Skeletal muscle cell (primary cell): Measurements from ENCODE around the gene WDR91.
"Not testable (repeated sequence)": the region's sequence is repeated elsewhere in the genome, so short reads cannot be mapped to it uniquely, and the experiment has no call there.

Source experiments
- DNase-seq: peaks from one replicate; pipeline ENCODE4 v3.0.0-alpha.2; 2010; ENCODE audit warnings: low read depth
- H3K4me3 ChIP-seq: 2 replicates; pipeline ENCODE4 v1.5.1; 2011; ENCODE audit warnings: low read depth, mild to moderate bottlenecking, control low read depth, low read length, moderate library complexity

WDR91 gene

DNA sequence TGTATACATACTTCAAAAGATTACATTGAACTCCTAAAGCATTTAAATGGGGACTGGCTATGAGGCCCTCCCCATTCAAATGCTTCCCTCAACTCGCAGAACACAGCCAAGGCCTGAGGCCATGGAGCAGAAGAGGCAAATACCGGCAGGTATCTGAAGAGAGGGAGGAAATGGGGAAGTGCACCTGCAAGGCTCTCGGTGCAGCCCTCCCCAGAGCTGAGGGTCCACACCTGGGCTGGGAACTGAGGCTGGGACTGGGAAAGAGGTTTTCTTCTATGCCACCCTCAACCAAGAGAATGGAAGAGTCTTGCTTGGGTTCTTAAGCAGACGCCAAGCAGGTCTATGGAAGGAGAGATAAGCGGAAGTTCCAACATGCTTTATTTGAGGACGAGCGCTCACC is 27.8 kb downstream of the WDR91 start:
- no peak overlapping the region for H3K4me3 ChIP-seq
- no peak for DNase-seq

DNA sequence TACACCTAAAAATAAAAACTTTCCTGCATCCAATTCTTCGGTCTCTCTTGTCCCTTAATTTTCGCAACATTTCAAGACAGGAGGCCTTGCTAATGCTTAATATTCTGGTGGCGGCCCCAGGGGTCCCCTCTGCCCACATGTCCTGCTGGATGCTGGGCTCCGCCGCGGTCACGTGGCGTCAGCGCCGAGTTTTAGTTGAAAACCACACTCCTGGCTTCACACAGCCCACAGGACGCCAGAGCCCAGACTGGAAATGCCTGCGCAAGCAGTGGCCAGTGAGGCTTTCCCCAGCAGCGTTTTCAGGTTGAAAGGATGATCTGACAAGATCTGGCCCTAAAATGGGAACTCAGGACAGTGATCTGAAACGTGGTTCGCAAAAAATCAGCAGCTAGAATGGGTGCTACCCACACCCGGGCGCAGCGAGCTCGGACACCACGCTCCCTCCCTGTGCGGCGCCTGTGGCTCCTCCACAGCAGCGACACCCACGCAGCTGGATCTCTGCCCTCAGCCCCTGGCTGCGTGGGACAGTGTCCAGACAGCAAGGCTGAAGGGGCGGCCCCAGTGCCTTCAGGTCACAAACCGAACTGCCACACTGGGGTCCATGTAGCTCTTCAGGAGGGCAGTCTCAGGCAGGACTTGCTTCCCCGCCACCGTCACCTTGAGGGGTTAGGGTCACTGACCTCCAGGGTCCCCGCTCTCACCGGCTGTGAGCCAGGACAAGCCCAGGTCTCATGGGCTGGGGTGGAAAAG is 29.2 kb downstream of the WDR91 start:
- no peak overlapping the region for H3K4me3 ChIP-seq
- no peak for DNase-seq

DNA sequence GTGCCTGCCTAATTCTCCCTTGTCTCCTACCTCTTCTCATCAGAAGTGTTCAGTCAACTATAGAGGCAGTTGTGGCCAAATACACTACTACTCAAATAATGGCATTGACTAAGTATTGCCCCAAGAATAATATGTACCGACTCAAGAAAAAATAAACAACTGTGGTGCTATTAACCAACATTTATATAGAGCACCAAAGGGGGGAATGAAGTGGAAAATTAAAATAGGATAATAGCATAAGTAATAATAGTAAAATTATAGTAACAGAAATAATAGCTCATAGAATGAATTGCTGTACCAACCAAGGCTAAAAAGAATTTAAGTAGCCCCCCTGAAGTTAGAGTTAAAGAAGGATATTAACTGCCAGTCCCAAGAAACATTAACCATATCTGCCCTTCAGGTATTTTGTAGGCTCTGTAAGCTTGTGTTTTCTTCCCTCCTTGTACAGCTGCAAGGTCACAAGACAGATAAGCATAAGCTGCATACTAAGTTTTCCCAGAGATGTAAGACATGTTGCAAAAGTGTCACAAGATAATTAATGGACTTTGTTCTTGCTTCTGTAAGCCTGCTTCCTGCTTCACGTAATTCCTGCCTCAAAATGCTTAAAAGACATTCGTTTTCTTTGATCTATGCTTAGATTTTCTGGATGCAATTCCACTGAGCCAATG is 29.9 kb downstream of the WDR91 start:
- H3K4me3 ChIP-seq, result no peak overlapping the region
- no peak for DNase-seq

DNA sequence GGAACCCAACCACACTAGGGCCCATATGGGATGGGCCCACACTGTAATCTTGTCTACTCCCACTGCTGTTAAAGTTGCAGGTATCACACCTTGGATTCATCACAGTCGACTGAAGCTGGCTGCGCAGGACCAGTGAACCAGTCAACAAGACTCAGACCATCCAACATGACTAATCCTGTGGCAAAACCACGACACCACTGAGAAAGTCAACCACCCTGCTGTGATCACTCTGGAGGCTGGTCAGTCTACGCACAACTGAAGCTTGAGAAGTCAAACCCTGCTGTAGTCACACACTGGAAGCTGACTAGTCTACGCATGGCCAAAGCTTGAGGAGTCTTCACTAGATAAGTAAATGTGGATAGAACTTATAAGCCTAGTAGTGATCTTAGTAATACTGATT is 31.2 kb downstream of the WDR91 start:
- no peak overlapping the region for H3K4me3 ChIP-seq
- DNase-seq, result no peak

- no peak overlapping the region for H3K4me3 ChIP-seq
- no peak for DNase-seq
Observed at GRCh38 chr7:135179321-135179925, 31.9 kb downstream of the WDR91 start.

DNA sequence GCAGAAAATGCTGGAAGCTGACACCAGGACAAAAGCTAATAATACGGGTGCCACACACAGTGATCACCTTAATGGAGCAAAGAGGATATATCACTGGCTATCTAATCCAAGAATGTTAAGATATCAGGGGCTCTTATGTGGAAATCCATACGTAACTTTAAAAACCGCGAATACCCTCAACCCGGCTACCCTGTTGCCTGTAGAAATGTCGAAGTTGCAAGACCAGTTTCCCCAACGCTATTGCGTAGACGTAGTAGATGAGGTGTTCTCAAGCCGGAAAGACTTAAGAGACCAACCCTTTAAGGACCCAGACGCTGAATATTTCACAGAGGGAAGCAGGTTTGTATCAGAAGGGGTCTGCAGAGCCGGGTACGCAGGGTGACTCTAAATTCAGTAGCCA is 33.0 kb downstream of the WDR91 start:
- DNase-seq, result no peak

GRCh38 chr7:135177028-135177696 is 34.2 kb downstream of the WDR91 start:
- DNase-seq, result no peak
- H3K4me3 ChIP-seq, result no peak overlapping the region

More for the DNA sequence above, 33.0 kb downstream of the WDR91 start:
- no peak overlapping the region for H3K4me3 ChIP-seq

DNA sequence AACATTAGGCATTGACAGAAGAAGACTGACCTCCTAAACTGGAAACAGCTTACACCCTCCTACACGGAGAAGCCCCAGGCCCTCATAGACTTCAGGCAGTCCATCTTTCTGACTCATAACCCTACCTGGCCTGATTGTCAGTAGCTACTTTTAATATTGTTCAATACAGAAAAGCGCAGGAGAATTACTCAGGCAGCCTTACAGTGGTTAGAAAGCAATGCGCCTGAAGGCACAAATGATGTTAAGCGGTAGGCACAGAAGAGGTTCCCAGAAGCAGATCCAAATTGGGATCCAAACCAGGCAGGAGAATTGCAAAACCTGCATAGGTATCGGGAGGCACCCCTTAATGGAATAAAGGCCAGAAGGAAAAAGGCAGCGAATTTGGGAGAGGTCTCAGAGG is 35.4 kb downstream of the WDR91 start:
- DNase-seq, result no peak

DNA sequence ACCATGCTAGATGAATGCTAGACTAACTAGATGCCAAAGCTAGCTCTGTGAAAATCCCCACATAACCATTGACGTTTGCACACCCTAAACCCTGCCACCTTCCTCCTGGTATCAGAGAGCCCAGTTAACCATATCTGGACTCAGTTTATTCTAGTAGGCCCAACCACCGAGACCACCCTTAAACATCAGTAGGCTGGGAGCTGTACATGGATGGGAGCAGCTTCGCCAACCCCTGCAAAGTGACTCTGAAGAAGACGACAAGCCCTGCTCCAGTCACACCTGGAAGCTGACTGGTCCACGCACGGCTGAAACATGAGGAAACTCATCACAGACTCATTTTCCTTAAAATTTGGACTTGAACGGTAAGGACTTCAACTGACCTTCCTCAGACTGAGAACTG is 36.4 kb downstream of the WDR91 start:
- DNase-seq, result no peak

More for the DNA sequence above, 35.4 kb downstream of the WDR91 start:
- H3K4me3 ChIP-seq, result no peak overlapping the region

GRCh38 chr7:135173916-135174315 is 37.4 kb downstream of the WDR91 start:
- not testable (repeated sequence) for H3K4me3 ChIP-seq, DNase-seq

More for the DNA sequence above, 36.4 kb downstream of the WDR91 start:
- no peak overlapping the region for H3K4me3 ChIP-seq

GRCh38 chr7:135171581-135172291 is 39.6 kb downstream of the WDR91 start:
- not testable (repeated sequence) for DNase-seq, H3K4me3 ChIP-seq

DNA sequence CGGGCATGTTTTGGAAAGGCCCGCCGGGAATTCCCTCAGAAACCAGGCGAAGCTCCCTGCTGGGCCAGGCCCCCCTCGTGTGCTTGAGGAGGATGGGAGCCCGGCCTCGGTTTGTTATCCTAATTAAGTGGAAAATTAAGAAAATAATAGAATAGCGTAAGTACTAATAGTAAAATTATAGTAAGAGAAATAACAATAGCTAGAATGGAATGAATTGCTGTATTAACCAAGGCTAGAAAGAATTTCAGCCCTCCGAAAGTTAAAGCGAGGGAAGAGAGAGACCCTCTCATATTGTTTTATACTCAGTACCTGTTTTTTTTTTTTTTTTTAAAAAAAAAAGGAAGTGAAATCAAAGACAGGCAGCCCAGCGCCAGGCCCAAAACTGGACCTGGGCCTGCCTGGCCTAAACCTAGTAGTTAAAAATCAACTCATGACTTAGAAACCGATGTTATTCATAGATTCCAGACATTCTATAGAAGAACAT is 40.3 kb downstream of the WDR91 start:
- DNase-seq, result not testable (repeated sequence)
- peak overlapping the region; percentile 86 for H3K4me3 ChIP-seq

GRCh38 chr7:135170274-135170997 is 40.9 kb downstream of the WDR91 start, which contains the start of gene CYREN:
CYREN (minus strand) TSS chr7:135170707; CDS start chr7:135168922, 1,785 bp downstream.
- peak within 1 kb of the TSS; percentile 86 for H3K4me3 ChIP-seq
- peak; percentile 71 for DNase-seq

GRCh38 chr7:135169964-135170273 is 41.4 kb downstream of the WDR91 start:
- DNase-seq, result no peak

DNA sequence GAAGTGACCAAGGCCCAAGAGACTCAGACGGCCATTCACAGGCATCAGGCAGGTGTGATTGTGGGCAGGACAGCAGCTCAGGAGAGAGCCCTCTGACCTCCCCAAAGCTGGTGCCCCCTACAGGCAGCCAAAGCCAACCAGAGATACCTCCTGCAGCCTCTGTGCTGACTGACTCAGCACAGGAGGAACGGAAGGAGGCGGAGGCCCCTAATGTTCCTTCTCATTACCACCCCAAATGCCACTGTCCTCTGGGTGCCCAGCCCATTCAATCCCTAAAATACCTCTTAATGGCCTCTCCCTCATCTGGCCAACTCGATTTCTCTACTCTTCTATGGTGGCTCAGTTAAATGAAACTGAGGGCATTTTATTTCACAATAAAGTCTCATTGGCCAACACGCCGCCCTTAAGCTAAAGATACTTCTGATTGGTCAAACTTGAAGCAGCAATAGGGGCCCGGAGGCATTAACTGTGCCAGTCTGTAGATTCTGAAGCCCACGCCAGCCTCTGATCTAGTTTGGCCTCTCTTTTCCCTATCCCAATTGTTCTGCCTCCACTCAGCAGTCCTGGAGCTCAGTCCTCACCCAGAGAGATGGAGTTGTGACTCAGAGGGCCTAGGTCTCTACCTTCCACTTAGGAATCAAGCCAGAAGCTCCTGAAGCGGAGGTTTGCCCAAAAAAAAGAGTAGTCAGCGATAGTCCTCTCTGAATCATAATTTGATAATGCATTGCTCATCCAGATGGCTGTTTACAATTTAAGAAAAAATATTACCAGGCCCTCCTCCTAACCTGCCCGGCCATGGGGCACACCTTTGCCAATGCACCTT is 42.0 kb downstream of the WDR91 start:
- DNase-seq, result no peak
- H3K4me3 ChIP-seq, result peak overlapping the region; percentile 86

More at GRCh38 chr7:135169964-135170273, 41.4 kb downstream of the WDR91 start:
- H3K4me3 ChIP-seq, result peak overlapping the region; percentile 86

- no peak overlapping the region for H3K4me3 ChIP-seq
- DNase-seq, result no peak
Observed at GRCh38 chr7:135168489-135169140, 42.7 kb downstream of the WDR91 start.

- no peak for DNase-seq
- H3K4me3 ChIP-seq, result no peak overlapping the region
Observed at GRCh38 chr7:135168001-135168400, 43.3 kb downstream of the WDR91 start.
